Type B pancreatic cell (in vitro differentiated cells): ENCODE data around the gene MROH2B. TPM values are rescaled to one million over a fixed set of nuclear protein-coding genes. Genes with fewer than 3 reads are reported as not detected.

Experiments used
- DNase-seq: peaks from one replicate; pipeline ENCODE4 v3.0.0; 2021; ENCODE audit warnings: mixed read lengths; ENCODE audit not compliant: unreplicated experiment; ENCODE audit errors: extremely low spot score
- H3K27ac Mint-ChIP-seq: 2 replicates; pipeline ENCODE4 v1.8.0; 2021; ENCODE audit warnings: mild to moderate bottlenecking, mixed read lengths
- H3K27me3 Mint-ChIP-seq: 2 replicates; pipeline ENCODE4 v1.8.0; 2021; ENCODE audit warnings: mixed read lengths
- H3K36me3 Mint-ChIP-seq: 2 replicates; pipeline ENCODE4 v1.8.0; 2021; ENCODE audit warnings: mixed read lengths
- H3K4me1 Mint-ChIP-seq: one replicate; pipeline ENCODE4 v1.8.0; 2021; ENCODE audit warnings: mixed read lengths; ENCODE audit not compliant: unreplicated experiment
- H3K4me3 Mint-ChIP-seq: 2 replicates; pipeline ENCODE4 v1.8.0; 2021; ENCODE audit warnings: mild to moderate bottlenecking, mixed read lengths
- H3K9me3 Mint-ChIP-seq: 2 replicates; pipeline ENCODE4 v1.8.0; 2021; ENCODE audit warnings: mixed read lengths
- CTCF ChIP-seq: fragments of 200-600 bp; sonication (generic); conservative IDR thresholded peaks from 2 replicates; pipeline ENCODE4 v1.5.0; 2021; ENCODE audit warnings: antibody characterized with exemption, mild to moderate bottlenecking
- total RNA-seq: library from RNA; stranded (reverse); gene quantifications from 2 replicates; pipeline ENCODE4 v1.2.1, GENCODE V29; 2021; ENCODE audit warnings: low replicate concordance

MROH2B gene
- total RNA-seq, 1 donor from 2014 or later = not detected

GRCh38 chr5:40972434-40972833 lies 98.7 kb downstream of the MROH2B start:
- Mint-ChIP-seq H3K27ac (no peak overlapping the region), H3K27me3 (no peaks in the 10 kb centered on the region), H3K4me1 (no peaks in the 10 kb centered on the region), H3K4me3 (no peak overlapping the region), H3K9me3 (no peaks in the 10 kb centered on the region), H3K36me3 (no peaks in the 10 kb centered on the region)
- DNase-seq = no peak
- TF ChIP-seq CTCF = no peak

GRCh38 chr5:40962207-40962955 lies 108.8 kb downstream of the MROH2B start:
- H3K36me3 Mint-ChIP-seq = no peaks in the 10 kb centered on the region
- H3K4me3 Mint-ChIP-seq = no peak overlapping the region
- no peak for DNase-seq
- no peak overlapping the region for H3K27ac Mint-ChIP-seq
- H3K27me3 Mint-ChIP-seq = no peaks in the 10 kb centered on the region
- H3K4me1 Mint-ChIP-seq = no peaks in the 10 kb centered on the region
- H3K9me3 Mint-ChIP-seq = peaks cover 7% of the 10 kb centered on the region
- no peak for TF ChIP-seq CTCF

DNA sequence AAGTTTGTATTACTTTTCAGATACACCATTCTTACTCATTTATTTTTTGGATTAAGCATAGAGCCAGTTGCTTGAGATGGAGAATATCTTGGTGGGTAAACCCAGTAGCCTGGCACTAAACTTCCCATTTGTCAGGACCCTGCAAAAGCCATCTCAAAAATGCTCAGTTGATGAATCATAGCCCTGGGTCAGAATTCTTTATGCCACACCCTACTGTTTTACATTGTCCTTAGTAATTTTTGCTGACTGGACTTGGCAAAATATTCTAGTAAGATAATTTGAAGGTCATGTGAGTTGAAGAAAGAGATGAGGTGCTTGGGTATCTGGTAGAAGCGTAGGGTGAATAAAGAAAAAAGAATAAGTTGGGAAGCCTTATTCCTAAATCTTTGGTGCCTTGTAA lies 111.1 kb downstream of the MROH2B start:
- no peaks in the 10 kb centered on the region for H3K36me3 Mint-ChIP-seq
- H3K27me3 Mint-ChIP-seq = no peaks in the 10 kb centered on the region
- H3K27ac Mint-ChIP-seq = no peak overlapping the region
- no peak for TF ChIP-seq CTCF
- no peak overlapping the region for H3K4me3 Mint-ChIP-seq
- peaks cover 7% of the 10 kb centered on the region for H3K9me3 Mint-ChIP-seq
- no peak for DNase-seq
- no peaks in the 10 kb centered on the region for H3K4me1 Mint-ChIP-seq

- H3K36me3 Mint-ChIP-seq = no peaks in the 10 kb centered on the region
- H3K27me3 Mint-ChIP-seq = no peaks in the 10 kb centered on the region
- peaks cover 7% of the 10 kb centered on the region for H3K9me3 Mint-ChIP-seq
Observed at GRCh38 chr5:40958811-40959210, 112.3 kb downstream of the MROH2B start.

GRCh38 chr5:40957048-40957447 lies 114.1 kb downstream of the MROH2B start:
- Mint-ChIP-seq H3K4me3 (no peak overlapping the region), H3K4me1 (no peaks in the 10 kb centered on the region), H3K9me3 (peaks cover 7% of the 10 kb centered on the region), H3K36me3 (no peaks in the 10 kb centered on the region), H3K27ac (no peak overlapping the region), H3K27me3 (no peaks in the 10 kb centered on the region)
- TF ChIP-seq CTCF = no peak
- no peak for DNase-seq

More at GRCh38 chr5:40958811-40959210, 112.3 kb downstream of the MROH2B start:
- H3K4me3 Mint-ChIP-seq = no peak overlapping the region
- no peak for TF ChIP-seq CTCF
- no peaks in the 10 kb centered on the region for H3K4me1 Mint-ChIP-seq
- DNase-seq = no peak
- H3K27ac Mint-ChIP-seq = no peak overlapping the region
